ENCODE results near the gene FAM13A.

Gene FAM13A

GRCh38 chr4:88747351-88747750 is 309.6 kb downstream of the FAM13A start:
- H3K36me3 ChIP-seq (ENCODE audit: control insufficient read depth in 2 of 2, insufficient read depth in 1 of 2, low read length in 2 of 2) = peaks cover 0 to 50% of the 10 kb centered on the region in 2 experiments; a peak in 1 of 3 replicates
- no peak overlapping the region for H3K4me3 ChIP-seq (ENCODE audit: low read depth, low read length)
- no peaks in the 10 kb centered on the region for H3K9me3 ChIP-seq (ENCODE audit: control insufficient read depth, insufficient read depth, low read depth, low read length)
- H3K4me1 ChIP-seq (ENCODE audit: control insufficient read depth, insufficient read depth, low read length) = no peaks in the 10 kb centered on the region
- no peak overlapping the region for H3K27ac ChIP-seq (ENCODE audit: extremely low read depth, low read depth, low read length)
- TF ChIP-seq, protein P1, sequence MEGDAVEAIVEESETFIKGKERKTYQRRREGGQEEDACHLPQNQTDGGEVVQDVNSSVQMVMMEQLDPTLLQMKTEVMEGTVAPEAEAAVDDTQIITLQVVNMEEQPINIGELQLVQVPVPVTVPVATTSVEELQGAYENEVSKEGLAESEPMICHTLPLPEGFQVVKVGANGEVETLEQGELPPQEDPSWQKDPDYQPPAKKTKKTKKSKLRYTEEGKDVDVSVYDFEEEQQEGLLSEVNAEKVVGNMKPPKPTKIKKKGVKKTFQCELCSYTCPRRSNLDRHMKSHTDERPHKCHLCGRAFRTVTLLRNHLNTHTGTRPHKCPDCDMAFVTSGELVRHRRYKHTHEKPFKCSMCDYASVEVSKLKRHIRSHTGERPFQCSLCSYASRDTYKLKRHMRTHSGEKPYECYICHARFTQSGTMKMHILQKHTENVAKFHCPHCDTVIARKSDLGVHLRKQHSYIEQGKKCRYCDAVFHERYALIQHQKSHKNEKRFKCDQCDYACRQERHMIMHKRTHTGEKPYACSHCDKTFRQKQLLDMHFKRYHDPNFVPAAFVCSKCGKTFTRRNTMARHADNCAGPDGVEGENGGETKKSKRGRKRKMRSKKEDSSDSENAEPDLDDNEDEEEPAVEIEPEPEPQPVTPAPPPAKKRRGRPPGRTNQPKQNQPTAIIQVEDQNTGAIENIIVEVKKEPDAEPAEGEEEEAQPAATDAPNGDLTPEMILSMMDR (tag by site-specific recombination; IDR thresholded peaks at IDR 0.05) = no peak
- TF ChIP-seq ZXDB (tag by site-specific recombination; IDR thresholded peaks at IDR 0.05) = no peak
- no peak for TF ChIP-seq ZNF174 (tag by site-specific recombination; IDR thresholded peaks at IDR 0.05)
- TF ChIP-seq ZNF169 (tag by site-specific recombination; IDR thresholded peaks at IDR 0.05) = no peak
- TF ChIP-seq ZNF133 (tag by site-specific recombination; IDR thresholded peaks at IDR 0.05) = no peak
- no peak for TF ChIP-seq GLIS2 (tag by site-specific recombination; IDR thresholded peaks at IDR 0.05)
- no peak for TF ChIP-seq ZNF747 (tag by site-specific recombination; IDR thresholded peaks at IDR 0.05)
- TF ChIP-seq ZIC2 (tag by site-specific recombination; IDR thresholded peaks at IDR 0.05) = no peak
- no peak for TF ChIP-seq ZNF707 (tag by site-specific recombination; IDR thresholded peaks at IDR 0.05)
- TF ChIP-seq ZNF248 (tag by site-specific recombination; IDR thresholded peaks at IDR 0.05) = no peak
- no peak for TF ChIP-seq ZNF155 (tag by site-specific recombination; IDR thresholded peaks at IDR 0.05)
- TF ChIP-seq ZNF302 (tag by site-specific recombination; IDR thresholded peaks at IDR 0.05; ENCODE audit: low read depth) = no peak
- TF ChIP-seq ZNF274 (IDR thresholded peaks at IDR 0.05; ENCODE audit: low read length) = no peak
- TF ChIP-seq ZNF274 (tag by site-specific recombination; IDR thresholded peaks at IDR 0.05; ENCODE audit: borderline replicate concordance) = no peak
- no peak for TF ChIP-seq ZNF2 (tag by site-specific recombination; IDR thresholded peaks at IDR 0.05)
- TF ChIP-seq ZNF785 (tag by site-specific recombination; IDR thresholded peaks at IDR 0.05) = no peak
- no peak for TF ChIP-seq INSM2 (tag by site-specific recombination; IDR thresholded peaks at IDR 0.05)
- ChIA-PET CTCF (no interaction called here), POLR2A (no interaction called here)

DNA sequence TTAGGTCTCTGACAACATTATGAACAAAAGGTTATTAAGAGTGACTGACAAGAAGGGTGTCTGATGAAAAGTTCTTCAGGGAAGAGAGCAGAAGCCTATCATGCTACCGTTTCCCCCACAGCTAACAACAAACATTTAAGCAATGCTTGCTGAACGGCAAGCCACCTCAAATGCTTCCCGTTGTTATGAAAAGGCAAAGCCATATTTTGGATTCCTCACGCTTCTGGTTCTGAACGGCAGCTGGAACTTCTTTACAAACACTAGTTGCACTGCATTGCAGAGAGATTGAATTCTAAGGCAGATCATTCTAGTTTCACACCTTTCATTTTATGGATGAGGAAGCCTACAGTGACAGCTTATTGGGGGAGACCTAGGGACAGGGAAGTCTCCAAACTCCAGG is 310.8 kb downstream of the FAM13A start:
- H3K4me3 ChIP-seq (ENCODE audit: low read depth, low read length) = no peak overlapping the region
- POLR2A ChIA-PET = no interaction called here
- H3K27ac ChIP-seq (ENCODE audit: extremely low read depth, low read depth, low read length) = no peak overlapping the region
- peaks cover 0 to 54% of the 10 kb centered on the region in 2 experiments; a peak in 1 of 3 replicates for H3K36me3 ChIP-seq (ENCODE audit: control insufficient read depth in 2 of 2, insufficient read depth in 1 of 2, low read length in 2 of 2)
- no peaks in the 10 kb centered on the region for H3K9me3 ChIP-seq (ENCODE audit: control insufficient read depth, insufficient read depth, low read depth, low read length)
- CTCF ChIA-PET = no interaction called here
- H3K4me1 ChIP-seq (ENCODE audit: control insufficient read depth, insufficient read depth, low read length) = no peaks in the 10 kb centered on the region
- no peak for TF ChIP-seq ZNF169 (tag by site-specific recombination; IDR thresholded peaks at IDR 0.05)
- TF ChIP-seq ZNF785 (tag by site-specific recombination; IDR thresholded peaks at IDR 0.05) = no peak
- no peak for TF ChIP-seq ZFP41 (tag by site-specific recombination; IDR thresholded peaks at IDR 0.05; ENCODE audit: borderline replicate concordance)
- TF ChIP-seq, protein P2, sequence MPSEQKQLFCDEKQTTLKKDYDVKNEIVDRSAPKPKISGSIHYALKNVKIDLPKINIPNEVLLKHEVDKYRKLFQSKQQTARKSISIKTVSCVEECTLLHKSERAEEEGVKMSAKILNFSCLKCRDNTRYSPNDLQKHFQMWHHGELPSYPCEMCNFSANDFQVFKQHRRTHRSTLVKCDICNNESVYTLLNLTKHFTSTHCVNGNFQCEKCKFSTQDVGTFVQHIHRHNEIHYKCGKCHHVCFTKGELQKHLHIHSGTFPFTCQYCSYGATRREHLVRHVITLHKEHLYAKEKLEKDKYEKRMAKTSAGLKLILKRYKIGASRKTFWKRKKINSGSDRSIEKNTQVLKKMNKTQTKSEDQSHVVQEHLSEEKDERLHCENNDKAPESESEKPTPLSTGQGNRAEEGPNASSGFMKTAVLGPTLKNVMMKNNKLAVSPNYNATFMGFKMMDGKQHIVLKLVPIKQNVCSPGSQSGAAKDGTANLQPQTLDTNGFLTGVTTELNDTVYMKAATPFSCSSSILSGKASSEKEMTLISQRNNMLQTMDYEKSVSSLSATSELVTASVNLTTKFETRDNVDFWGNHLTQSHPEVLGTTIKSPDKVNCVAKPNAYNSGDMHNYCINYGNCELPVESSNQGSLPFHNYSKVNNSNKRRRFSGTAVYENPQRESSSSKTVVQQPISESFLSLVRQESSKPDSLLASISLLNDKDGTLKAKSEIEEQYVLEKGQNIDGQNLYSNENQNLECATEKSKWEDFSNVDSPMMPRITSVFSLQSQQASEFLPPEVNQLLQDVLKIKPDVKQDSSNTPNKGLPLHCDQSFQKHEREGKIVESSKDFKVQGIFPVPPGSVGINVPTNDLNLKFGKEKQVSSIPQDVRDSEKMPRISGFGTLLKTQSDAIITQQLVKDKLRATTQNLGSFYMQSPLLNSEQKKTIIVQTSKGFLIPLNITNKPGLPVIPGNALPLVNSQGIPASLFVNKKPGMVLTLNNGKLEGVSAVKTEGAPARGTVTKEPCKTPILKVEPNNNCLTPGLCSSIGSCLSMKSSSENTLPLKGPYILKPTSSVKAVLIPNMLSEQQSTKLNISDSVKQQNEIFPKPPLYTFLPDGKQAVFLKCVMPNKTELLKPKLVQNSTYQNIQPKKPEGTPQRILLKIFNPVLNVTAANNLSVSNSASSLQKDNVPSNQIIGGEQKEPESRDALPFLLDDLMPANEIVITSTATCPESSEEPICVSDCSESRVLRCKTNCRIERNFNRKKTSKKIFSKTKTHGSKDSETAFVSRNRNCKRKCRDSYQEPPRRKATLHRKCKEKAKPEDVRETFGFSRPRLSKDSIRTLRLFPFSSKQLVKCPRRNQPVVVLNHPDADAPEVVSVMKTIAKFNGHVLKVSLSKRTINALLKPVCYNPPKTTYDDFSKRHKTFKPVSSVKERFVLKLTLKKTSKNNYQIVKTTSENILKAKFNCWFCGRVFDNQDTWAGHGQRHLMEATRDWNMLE (tag by site-specific recombination; conservative IDR thresholded peaks at IDR 0.05; ENCODE audit: low read depth) = no peak
- no peak for TF ChIP-seq ZSCAN5A (tag by site-specific recombination; IDR thresholded peaks at IDR 0.05)
- TF ChIP-seq ZNF843 (tag by site-specific recombination; IDR thresholded peaks at IDR 0.05) = no peak
- TF ChIP-seq ZNF24 (tag by site-specific recombination; IDR thresholded peaks at IDR 0.05) = no peak
- no peak for TF ChIP-seq ZNF26 (tag by site-specific recombination; IDR thresholded peaks at IDR 0.05)
